HUES48 (cell line): ENCODE data around the gene EHHADH.

Experiments used
- H3K27ac ChIP-seq: one replicate; pipeline ENCODE4 v1.7.0; 2013; ENCODE audit warnings: low read depth, low read length, inconsistent platforms
- H3K27me3 ChIP-seq: 2 replicates; pipeline ENCODE4 v1.6.1; 2013; ENCODE audit warnings: mild to moderate bottlenecking, low read length; ENCODE audit not compliant: control insufficient read depth, insufficient read depth
- H3K36me3 ChIP-seq: 2 replicates; pipeline ENCODE4 v1.6.1; 2013; ENCODE audit warnings: low read length; ENCODE audit not compliant: control insufficient read depth, insufficient read depth
- H3K4me1 ChIP-seq: 2 replicates; pipeline ENCODE4 v1.6.1; 2013; ENCODE audit warnings: mild to moderate bottlenecking, low read length; ENCODE audit not compliant: control insufficient read depth, insufficient read depth
- H3K4me3 ChIP-seq: 2 replicates; pipeline ENCODE4 v1.5.1; 2013; ENCODE audit warnings: mild to moderate bottlenecking, low read depth, low read length
- H3K9ac ChIP-seq: 2 replicates; pipeline ENCODE4 v1.6.1; 2013; ENCODE audit warnings: mild to moderate bottlenecking, low read depth, low read length, moderate library complexity
- H3K9me3 ChIP-seq: 2 replicates; pipeline ENCODE4 v1.6.1; 2013; ENCODE audit warnings: low read length; ENCODE audit not compliant: control insufficient read depth, insufficient read depth

Gene EHHADH

GRCh38 chr3:185197068-185197467, 56.8 kb downstream of the EHHADH start:
- Histone ChIP-seq H3K9ac (no peak overlapping the region), H3K27ac (no peak overlapping the region), H3K9me3 (no peaks in the 10 kb centered on the region), H3K4me3 (no peak overlapping the region), H3K36me3 (no peaks in the 10 kb centered on the region), H3K27me3 (no peaks in the 10 kb centered on the region), H3K4me1 (no peaks in the 10 kb centered on the region)

GRCh38 chr3:185195652-185196051, 58.2 kb downstream of the EHHADH start:
- Histone ChIP-seq H3K27ac (no peak overlapping the region), H3K27me3 (no peaks in the 10 kb centered on the region), H3K9me3 (no peaks in the 10 kb centered on the region), H3K4me1 (no peaks in the 10 kb centered on the region), H3K36me3 (no peaks in the 10 kb centered on the region), H3K9ac (no peak overlapping the region), H3K4me3 (no peak overlapping the region)

GRCh38 chr3:185188816-185189215, 65.0 kb downstream of the EHHADH start:
- Histone ChIP-seq H3K9ac (no peak overlapping the region), H3K27ac (no peak overlapping the region), H3K4me1 (no peaks in the 10 kb centered on the region), H3K4me3 (no peak overlapping the region), H3K36me3 (no peaks in the 10 kb centered on the region), H3K27me3 (no peaks in the 10 kb centered on the region), H3K9me3 (no peaks in the 10 kb centered on the region)

- H3K27me3 ChIP-seq: no peaks in the 10 kb centered on the region
- no peaks in the 10 kb centered on the region for H3K36me3 ChIP-seq
- H3K27ac ChIP-seq: no peak overlapping the region
- no peak overlapping the region for H3K4me3 ChIP-seq
- no peaks in the 10 kb centered on the region for H3K9me3 ChIP-seq
- H3K4me1 ChIP-seq: no peaks in the 10 kb centered on the region
- H3K9ac ChIP-seq: no peak overlapping the region
Observed at GRCh38 chr3:185187391-185187790, 66.5 kb downstream of the EHHADH start.

- Histone ChIP-seq H3K36me3 (no peaks in the 10 kb centered on the region), H3K27me3 (no peaks in the 10 kb centered on the region), H3K9ac (no peak overlapping the region), H3K4me1 (peaks cover 14% of the 10 kb centered on the region), H3K27ac (no peak overlapping the region), H3K4me3 (no peak overlapping the region), H3K9me3 (no peaks in the 10 kb centered on the region)
Observed at GRCh38 chr3:185176750-185177359, 77.0 kb downstream of the EHHADH start.

GRCh38 chr3:185175370-185175987, 78.4 kb downstream of the EHHADH start:
- Histone ChIP-seq H3K27me3 (no peaks in the 10 kb centered on the region), H3K9ac (peak overlapping the region; percentile 7; the same call in 1 of the 2 replicates), H3K4me1 (peaks cover 14% of the 10 kb centered on the region), H3K4me3 (no peak overlapping the region), H3K27ac (peak overlapping the region; percentile 36), H3K36me3 (no peaks in the 10 kb centered on the region), H3K9me3 (no peaks in the 10 kb centered on the region)

GRCh38 chr3:185172086-185173049, 81.5 kb downstream of the EHHADH start:
- Histone ChIP-seq H3K9ac (no peak overlapping the region), H3K4me3 (no peak overlapping the region), H3K9me3 (no peaks in the 10 kb centered on the region), H3K27ac (no peak overlapping the region), H3K27me3 (no peaks in the 10 kb centered on the region), H3K4me1 (peaks cover 14% of the 10 kb centered on the region), H3K36me3 (no peaks in the 10 kb centered on the region)

GRCh38 chr3:185164428-185165217, 89.2 kb downstream of the EHHADH start:
- no peaks in the 10 kb centered on the region for H3K9me3 ChIP-seq
- H3K9ac ChIP-seq: no peak overlapping the region
- H3K4me1 ChIP-seq: no peaks in the 10 kb centered on the region
- H3K27ac ChIP-seq: no peak overlapping the region
- H3K4me3 ChIP-seq: no peak overlapping the region
- no peaks in the 10 kb centered on the region; the same call in 1 of the 2 replicates for H3K27me3 ChIP-seq
- no peaks in the 10 kb centered on the region for H3K36me3 ChIP-seq

GRCh38 chr3:185162634-185163033, 91.2 kb downstream of the EHHADH start:
- no peaks in the 10 kb centered on the region; the same call in 1 of the 2 replicates for H3K27me3 ChIP-seq
- no peak overlapping the region for H3K9ac ChIP-seq
- H3K9me3 ChIP-seq: no peaks in the 10 kb centered on the region
- H3K4me3 ChIP-seq: no peak overlapping the region
- no peak overlapping the region for H3K27ac ChIP-seq
- H3K36me3 ChIP-seq: no peaks in the 10 kb centered on the region
- no peaks in the 10 kb centered on the region for H3K4me1 ChIP-seq

- no peak overlapping the region for H3K27ac ChIP-seq
- no peak overlapping the region for H3K9ac ChIP-seq
- no peaks in the 10 kb centered on the region for H3K36me3 ChIP-seq
- H3K4me1 ChIP-seq: no peaks in the 10 kb centered on the region
- no peak overlapping the region for H3K4me3 ChIP-seq
- H3K9me3 ChIP-seq: no peaks in the 10 kb centered on the region
- H3K27me3 ChIP-seq: no peaks in the 10 kb centered on the region; the same call in 1 of the 2 replicates
Observed at GRCh38 chr3:185161761-185162160, 92.1 kb downstream of the EHHADH start.
